ENCODE results near the gene ORAI3. TPM values are rescaled to one million over a fixed set of nuclear protein-coding genes. Genes with fewer than 3 reads are reported as not detected.

Gene ORAI3
- total and polyA plus RNA-seq, 2 of the 13 experiments (the other 11 are each of a cell fraction or from before 2014, with no cell fraction given) = 11.4 to 32.0 TPM

- TF ChIP-seq ZXDC (CRISPR knock-in tag; IDR thresholded peaks at IDR 0.05) (peak; percentile 60; the same call in 1 of the 2 replicates), ZNF274 (CRISPR knock-in tag; IDR thresholded peaks at IDR 0.05) (0 out of 2 replicates have a peak, but pooled peaks have one; percentile 29), TEAD3 (CRISPR knock-in tag; optimal IDR thresholded peaks at IDR 0.05; ENCODE audit: borderline replicate concordance) (no peak), KMT2A (CRISPR knock-in tag; IDR thresholded peaks at IDR 0.05) (no peak), ZBTB34 (CRISPR knock-in tag; IDR thresholded peaks at IDR 0.05) (no peak), ZNF816 (CRISPR knock-in tag; IDR thresholded peaks at IDR 0.05; ENCODE audit: borderline replicate concordance) (no peak), SP4 (CRISPR knock-in tag; IDR thresholded peaks at IDR 0.05) (0 out of 2 replicates have a peak, but pooled peaks have one; percentile 58), NPAS2 (CRISPR knock-in tag; IDR thresholded peaks at IDR 0.05; ENCODE audit: borderline replicate concordance) (no peak), TFDP1 (CRISPR knock-in tag; IDR thresholded peaks at IDR 0.05; ENCODE audit: borderline replicate concordance) (no peak), ZNF790 (CRISPR knock-in tag; IDR thresholded peaks at IDR 0.05; ENCODE audit: borderline replicate concordance) (no peak), RFX5 (IDR thresholded peaks at IDR 0.05; ENCODE audit: low read depth, low read length) (no peak), ZNF878 (CRISPR knock-in tag; IDR thresholded peaks at IDR 0.05) (no peak), PRMT3 (CRISPR knock-in tag; IDR thresholded peaks at IDR 0.05; ENCODE audit: borderline replicate concordance, low read depth) (no peak), ATRX (CRISPR knock-in tag; IDR thresholded peaks at IDR 0.05; ENCODE audit: borderline replicate concordance) (no peak), POGK (CRISPR knock-in tag; conservative IDR thresholded peaks at IDR 0.05) (no peak), CSRNP2 (CRISPR knock-in tag; conservative IDR thresholded peaks at IDR 0.05; ENCODE audit: low read depth) (no peak), CEBPB (IDR thresholded peaks at IDR 0.05; ENCODE audit: borderline replicate concordance, low read depth, low read length) (no peak), ZNF3 (CRISPR knock-in tag; IDR thresholded peaks at IDR 0.05) (no peak), ZNF143 (CRISPR knock-in tag; IDR thresholded peaks at IDR 0.05) (peak; percentile 89), FOSL2 (CRISPR knock-in tag; IDR thresholded peaks at IDR 0.05) (no peak)
Measured at GRCh38 chr16:30927789-30928378, 21.0 kb upstream of the ORAI3 start (continued).
